IPS DF 4.7 (cell line): Measurements from ENCODE around the gene DOCK11.
"Not testable (repeated sequence)": the region's sequence is repeated elsewhere in the genome, so short reads cannot be mapped to it uniquely, and the experiment has no call there.

ENCODE experiments used
- DNase-seq: peaks from one replicate; pipeline ENCODE4 v3.0.0-alpha.2; 2013; ENCODE audit warnings: low spot score; ENCODE audit errors: extremely low read depth

DOCK11 gene

DNA sequence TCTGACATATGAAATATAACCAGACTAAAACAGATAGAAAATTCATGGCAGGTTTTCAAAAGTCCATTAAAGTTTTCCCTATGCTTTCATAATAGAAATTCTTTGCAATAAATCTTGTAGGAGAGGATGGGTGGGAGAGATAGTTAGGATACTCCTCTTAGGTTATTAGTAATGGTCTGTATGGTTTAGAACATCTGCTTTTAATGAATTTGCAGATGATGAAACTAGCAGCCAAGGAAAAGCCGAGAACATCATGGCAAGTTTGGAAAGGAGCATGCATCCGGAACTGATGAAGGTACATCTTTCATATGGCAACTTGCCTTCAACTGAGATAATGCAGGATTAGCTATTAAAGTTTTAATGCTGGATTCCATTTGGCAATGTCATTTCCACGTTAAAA lies 70.7 kb downstream of the DOCK11 start:
- no peak for DNase-seq

DNA sequence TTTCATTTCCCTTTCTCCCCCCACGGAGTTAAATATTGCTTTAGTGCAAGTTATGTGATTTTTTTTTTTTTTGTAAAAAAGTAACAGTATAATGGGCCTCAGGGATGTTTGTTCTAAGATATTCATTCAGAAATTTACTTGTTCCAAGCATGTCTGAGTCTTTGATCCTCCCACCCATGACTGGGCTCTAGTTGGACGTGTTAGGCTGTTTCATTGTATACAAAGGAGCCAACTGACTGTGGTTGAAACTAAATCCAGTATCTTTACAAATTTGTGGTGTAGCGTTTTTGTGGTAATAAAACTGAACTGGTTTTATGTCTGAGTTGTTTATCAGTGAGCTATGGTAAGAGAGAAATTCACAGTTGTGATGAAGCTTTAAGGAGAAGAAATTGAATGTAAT lies 74.1 kb downstream of the DOCK11 start:
- no peak for DNase-seq

DNA sequence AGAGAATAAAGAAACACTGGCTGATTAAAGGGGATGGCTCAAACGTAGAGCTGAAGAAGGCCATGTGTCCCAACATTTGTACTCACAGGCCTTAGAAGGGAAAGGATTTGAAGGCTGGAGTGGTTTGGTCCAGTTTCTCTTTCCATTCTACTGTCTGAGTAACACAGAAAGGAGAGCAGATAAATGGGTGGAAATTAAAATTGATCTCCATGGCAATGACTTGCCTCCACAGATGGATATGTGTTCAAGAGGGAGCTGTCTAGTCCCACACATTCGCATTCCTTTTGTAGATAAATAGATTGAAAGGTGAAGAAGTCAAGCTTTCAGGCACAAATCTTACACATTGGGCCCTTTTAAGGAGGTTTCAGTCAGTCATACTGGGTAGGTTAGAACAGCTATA lies 74.6 kb downstream of the DOCK11 start:
- no peak for DNase-seq

DNA sequence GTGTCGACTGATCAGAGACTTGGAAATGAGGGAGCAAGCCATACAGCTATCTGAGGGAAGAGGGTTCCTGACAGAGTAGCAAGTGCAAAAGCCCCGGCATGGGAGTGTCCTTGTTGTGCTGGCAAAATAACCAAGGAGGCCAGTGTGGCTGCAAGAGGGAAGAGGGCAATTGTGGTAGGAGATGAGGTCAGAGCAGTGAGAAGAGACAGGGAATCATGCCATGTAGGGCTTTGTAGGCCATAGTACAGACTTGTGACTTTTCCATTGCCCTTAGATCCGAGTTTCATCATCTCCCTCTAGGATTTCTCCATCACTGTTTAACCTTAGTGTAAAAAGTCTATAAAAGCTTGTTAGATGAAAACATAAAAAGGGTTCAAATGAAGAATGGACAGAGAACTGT lies 76.2 kb downstream of the DOCK11 start:
- DNase-seq = no peak

DNA sequence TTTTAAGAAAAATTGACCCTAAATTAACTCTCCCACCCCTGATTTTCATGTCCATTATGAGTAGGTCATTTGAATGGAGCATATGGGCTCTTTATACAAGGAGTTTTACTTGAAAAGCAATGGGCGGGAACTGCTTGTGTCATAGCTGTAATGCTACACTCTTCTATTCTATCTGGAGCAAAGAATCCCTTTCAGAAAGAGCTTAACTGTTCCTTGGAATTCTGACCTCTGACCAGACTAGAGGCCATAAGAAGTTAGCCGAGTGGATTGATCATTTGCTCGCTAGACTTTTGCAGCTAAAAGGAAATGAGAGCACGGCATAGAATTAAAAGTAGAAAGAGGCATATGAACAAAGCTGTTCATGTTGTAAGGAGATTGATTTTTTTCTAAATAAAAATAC lies 79.1 kb downstream of the DOCK11 start:
- DNase-seq = no peak

DNA sequence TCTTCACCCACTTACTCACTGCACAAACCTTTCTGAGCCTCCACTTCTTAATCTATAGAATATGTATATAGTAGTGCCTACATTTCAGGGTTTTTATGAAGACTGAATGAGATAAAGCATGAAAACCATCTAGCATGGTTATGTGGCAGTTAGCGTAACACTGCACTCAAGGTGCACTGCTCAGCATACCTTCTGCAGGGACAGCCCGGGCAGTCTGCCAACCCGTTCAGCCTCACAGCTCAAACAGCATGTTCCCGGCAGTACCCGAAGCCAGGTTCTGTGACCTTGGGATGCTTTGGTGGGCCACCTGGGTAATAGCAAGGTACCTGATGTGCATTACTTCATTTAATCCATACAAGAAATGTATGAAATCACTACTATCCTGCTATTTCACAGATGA lies 81.4 kb downstream of the DOCK11 start:
- no peak for DNase-seq

DNA sequence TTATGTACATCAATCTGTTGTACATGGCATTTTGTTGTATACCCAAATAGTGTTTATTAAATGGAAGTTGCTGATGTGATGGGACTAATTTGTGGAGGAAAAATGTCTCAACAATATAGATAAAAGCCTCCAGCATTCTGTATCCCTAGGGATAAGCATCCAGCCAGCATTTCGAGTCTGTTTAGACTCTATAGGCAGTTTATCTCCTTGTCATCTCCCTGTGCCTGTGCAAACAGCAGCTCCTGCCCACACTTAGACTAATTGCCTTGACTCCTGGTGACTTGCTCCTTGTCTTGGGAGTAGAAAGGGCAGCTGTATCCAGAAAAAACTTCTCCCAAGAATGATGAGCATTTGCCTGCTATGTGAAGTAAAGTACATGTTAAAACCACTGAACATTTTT lies 83.8 kb downstream of the DOCK11 start:
- DNase-seq = no peak

DNA sequence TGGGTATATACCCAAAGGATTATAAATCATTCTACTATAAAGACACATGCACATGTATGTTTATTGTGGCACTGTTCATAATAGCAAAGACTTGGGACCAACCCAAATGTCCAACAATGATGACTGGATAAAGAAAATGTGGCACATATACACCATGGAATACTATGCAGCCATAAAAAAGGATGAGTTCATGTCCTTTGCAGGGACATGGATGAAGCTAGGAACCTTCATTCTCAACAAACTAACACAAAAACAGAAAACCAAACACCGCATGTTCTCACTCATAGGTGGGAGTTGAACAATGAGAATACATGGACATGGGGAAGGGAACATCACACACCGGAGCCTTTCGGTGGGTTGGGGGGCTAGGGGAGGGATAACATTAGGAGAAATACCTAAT lies 87.3 kb downstream of the DOCK11 start:
- not testable (repeated sequence) for DNase-seq

DNA sequence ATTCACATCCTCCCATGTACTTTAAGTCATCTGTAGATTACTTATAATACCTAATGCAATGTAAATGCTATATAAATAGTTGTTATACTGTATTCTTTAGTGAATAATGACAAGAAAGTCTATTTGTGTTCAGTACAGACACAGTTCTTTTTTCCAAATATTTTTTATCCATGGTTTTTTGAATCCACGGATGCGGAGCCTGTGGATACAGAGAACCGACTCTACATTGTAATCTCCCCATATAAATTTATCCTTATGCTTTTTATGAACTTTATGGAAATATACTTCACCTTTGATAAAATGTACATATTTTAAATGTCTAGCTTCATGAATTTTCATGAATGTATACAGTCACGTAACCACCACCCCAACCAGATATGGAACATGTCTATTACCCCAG lies 88.2 kb downstream of the DOCK11 start:
- no peak for DNase-seq

DNA sequence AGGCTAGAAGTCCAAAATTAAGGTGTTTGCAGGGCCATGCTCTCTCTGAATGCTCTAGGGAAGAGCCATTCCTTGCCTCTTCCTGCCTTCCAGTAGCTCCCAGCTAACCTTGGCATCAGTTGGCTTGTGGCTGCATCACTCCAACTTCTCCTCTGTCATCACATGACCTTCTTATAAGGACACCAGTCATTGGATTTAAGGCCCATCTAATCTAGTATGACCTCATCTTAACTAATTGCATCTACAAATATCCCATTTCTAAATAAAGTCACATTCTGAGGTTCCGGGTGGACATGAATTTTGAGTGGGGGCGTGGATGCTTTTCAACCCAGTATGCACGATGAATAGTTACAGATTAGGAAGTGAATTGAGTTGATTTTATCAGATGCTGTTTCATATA lies 89.7 kb downstream of the DOCK11 start:
- DNase-seq = no peak

DNA sequence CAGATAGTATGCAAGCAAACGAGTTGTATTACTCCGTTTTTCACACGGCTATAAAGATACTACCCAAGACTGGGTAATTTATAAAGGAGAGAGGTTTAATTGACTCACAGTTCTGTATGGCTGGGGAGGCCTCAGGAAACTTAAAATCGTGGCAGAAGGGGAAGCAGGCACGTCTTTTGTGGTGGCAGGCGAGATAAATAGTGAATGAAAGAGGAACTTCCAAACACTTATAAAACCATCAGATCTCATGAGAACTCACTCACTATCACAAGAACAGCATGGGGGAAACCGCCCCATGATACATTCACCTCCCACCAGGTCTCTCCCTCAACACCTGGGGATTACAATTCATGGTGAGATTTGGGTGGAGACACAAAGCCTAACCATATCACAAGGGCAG lies 90.6 kb downstream of the DOCK11 start:
- DNase-seq = not testable (repeated sequence)

DNA sequence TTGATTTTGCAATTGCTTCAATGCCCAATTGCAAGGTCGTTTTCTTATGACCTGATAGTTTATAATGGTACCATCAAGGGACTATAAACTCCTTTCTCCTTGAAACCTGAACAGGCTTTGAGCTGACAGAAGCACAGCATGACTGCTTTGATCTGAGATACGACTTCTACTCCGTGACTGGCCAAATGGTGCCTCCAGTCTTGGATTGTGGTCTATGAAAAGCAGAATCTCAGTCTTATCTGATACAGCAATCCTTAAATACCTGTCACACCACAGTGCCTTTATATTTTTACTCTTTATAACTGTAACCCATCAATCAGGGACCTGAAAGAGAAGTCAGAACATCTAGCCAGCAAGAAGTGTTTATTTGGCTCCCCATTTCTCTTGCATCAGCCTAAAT lies 93.1 kb downstream of the DOCK11 start:
- no peak for DNase-seq

DNA sequence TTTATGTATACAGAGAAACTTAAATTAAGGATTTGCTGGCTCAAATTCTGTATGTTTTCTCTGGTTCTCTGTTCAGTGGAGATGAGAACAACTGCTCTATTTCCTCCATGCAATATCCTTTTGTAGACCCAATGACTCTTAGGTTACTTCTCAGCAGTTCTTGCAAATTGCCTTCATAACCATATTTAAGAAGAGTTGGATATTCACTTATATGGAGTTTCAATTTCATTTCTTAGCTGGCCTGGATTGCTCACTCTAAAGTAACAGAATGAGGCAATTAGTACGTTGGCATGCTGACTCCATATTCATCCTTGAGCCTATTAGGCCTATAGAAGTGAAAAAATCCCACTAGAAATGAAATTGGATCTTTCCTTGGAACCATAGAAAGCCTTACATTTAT lies 93.6 kb downstream of the DOCK11 start:
- DNase-seq = no peak

DNA sequence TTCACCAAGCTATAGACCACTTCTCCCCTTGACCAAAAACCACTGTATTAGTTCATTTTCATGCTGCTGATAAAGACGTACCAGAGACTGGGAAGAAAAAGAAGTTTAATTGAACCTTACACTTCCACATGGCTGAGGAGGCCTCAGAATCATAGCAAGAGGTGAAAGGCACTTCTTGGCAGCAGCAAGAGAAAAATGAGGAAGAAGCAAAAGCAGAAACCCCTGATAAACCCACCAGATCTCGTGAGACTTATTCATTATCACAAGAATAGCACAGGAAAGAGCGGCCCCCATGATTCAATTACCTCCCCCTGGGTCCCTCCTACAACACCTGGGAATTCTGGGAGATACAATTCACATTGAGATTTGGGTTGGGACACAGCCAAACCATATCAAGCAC lies 97.8 kb downstream of the DOCK11 start:
- DNase-seq = no peak

DNA sequence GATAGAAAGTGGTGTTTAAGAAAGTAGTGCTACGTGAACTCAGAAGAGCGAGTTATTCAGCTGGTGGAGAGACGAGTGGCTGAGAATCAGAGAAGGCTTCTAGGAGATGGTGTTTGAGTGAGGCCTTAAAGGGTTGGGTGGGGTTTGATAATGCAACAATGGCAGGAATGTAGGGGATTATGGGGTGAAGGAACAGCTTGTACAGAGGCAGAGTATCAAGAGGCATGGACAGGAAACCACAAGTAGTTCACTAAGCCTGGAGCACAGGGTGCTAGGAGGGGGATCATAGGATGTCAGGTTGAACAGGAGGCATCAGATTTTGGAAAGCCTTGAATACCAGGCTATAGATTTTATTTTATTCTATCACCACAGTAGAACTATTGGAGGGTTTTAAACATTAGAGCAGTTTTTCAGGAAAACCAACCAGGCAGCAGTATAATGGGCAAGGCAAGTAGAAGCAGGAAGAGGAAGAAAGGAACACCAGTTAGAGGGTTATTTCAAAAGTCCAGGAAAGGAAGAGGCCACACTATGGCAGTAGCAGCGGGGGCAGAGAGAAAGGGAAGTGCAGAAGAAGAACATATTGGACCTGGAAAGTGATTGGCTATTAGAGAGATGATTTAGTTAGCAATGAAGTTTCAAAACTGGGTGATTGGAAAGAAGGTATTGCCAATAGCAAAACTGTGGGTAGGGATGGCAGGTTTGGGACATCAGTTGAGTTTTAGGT lies 99.2 kb downstream of the DOCK11 start:
- DNase-seq = no peak

DNA sequence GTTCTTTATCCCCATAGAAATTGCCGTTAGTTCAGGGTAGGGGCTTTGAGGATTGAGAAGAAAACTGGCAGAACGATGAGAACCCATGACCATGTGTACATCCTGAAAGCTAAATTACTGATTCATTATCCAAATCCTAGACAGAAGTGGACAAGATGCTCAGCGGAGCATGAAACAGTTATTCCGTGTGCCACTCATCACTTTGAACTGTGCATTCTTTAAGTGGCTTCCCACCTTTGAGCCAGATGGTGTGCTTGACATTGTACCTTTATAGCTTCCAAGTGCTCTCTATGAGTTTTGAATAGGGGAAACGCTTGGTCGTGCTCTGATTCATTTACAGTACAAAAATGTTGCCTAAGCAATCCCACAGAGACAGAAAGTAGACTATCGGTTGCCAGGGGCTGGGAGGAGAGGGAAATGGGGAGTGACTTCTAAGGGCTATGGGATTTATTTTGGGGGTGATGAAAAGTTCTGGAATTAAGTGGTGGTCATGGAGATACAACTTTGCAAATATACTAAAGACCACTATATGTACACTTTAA lies 100.0 kb downstream of the DOCK11 start:
- no peak for DNase-seq

DNA sequence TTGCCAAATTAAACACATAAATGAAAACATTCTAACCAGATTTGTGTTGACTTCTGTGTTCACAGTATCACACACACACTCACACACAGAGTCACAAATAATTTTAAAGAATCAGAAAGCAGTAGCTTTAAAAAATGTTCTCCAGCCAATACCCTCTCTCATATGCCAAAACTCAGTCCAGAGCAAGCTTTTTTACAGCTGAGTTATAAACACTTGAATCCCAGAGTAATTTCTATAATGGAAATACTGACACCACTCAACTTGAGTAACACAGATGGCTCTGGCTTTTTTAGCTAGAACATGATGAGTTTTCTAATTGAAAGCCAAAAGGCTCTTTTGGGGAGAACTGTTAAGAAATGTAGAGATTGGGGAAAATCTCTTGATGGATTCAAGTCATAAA lies 100.8 kb downstream of the DOCK11 start:
- DNase-seq = no peak

DNA sequence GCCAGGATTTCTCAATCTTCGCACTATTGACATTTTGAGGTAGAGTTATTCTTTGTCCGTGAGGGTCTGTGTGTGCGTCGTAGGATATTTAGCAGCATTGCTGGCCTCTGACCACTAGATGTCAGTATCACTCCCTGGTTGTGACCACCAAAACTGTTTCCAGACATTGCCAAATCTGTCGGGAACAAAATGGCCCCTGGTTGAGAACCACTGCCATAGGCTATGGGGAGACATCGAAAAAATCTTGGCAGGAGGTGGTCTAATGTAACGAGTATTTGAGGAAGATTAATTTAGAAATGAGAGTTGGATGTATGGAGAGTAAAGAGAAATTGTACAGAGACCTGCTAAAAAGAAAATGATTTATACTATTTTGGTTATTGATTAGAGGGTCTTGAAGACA lies 108.4 kb downstream of the DOCK11 start:
- DNase-seq = peak; percentile 51

DNA sequence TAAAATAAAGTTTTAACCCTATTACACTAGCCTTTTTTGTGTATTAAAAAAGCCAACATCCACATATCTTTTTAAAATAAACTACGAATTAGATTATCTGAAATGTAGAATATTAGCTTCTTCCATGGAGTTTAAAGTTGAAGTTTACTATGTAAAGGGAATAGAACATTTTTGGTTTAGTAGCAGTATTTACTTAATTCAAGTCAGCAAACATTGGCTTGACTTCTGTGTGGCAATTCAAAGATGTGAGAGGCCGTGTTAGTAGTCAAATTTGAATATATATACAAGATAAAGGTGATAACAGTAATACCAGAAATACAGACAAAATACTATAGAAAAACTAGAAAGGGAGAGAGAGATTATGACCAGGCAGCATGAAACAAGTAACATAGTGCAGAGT lies 116.7 kb downstream of the DOCK11 start:
- DNase-seq = no peak

DNA sequence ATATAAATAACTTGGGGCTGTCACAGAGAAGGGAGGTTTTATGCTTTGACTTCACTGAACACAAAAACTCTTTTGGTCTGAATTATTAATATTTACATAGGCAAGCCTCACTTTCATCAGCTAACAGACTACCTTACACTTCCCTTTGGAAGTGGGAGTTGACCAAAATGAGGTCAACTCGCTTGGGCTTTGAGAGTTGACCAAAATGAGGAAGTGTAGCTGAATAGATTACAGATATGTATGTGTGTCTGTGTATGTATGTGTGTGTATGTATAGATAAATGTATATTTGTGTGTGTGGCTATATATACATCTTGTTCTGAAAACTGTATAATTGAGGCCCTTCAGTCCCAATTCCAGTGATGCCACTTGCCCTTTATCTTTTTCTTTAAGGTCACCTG lies 118.5 kb downstream of the DOCK11 start:
- DNase-seq = no peak

DNA sequence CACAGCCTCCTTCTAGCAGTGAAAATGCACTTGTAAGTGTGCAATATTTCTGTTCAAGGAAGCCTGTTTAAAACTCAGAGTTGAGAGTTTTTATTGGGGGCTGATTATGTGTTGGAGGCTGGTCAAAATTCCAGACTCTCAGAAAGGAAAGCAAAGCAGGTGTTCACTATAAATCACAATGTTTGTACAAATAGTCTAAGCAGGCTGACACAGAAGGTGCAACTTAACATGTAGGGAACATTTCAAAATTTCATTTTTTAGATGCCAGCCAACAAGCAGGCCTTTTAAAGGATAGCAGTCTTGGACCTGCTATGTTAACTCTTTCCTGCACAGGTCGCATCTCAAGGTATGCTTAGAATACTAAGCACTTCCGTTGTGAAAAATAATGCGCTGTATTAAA lies 119.5 kb downstream of the DOCK11 start:
- DNase-seq = no peak

DNA sequence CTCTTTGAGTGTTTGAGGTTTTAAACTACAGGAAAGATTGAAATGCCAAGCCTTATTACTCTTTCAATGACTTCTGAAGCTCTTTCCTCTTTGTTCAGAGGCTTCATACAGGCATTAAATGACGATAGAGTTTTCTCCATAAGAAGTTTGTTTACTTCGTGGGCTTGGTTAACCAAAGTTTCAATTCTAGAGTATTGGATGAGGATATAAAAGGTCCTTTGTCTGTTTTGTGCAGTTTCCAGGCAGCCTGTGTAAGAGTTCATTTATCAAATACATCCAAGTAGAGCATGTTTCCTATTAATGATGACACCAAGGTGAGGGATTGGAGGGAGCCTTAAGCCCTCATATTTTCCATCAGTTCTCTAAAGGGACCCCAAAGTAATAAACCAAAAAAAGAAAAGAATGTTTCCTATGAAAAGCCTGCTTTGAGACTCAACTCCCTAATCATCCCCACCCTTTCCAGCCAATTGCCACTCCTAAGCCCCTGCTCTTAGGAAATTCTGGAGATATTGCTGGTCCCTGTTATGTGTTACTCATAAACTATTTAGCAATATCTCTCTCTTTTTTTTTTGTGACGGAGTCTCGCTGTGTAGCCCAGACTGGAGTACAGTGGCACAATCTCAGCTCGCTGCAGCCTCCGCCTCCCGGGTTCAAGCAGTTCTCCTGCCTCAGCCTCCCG lies 125.6 kb downstream of the DOCK11 start:
- DNase-seq = no peak

DNA sequence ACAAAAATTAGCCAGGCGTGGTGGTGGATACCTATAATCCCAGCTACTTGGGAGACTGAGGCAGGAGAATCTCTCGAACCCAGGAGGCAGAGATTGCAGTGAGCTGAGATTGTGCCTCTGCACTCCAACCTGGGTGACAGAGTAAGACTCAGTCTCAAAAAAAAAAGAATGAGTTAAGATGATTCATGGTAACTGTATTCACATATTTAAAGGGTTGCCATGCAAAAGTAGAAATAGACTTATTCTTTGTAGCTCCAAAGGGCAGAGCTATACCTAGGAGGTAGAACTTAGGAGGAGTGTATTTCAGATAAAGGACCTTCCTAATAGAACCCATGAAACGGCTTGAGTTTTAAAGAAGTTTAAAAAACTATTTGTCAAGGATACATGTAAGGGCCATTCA lies 127.4 kb downstream of the DOCK11 start:
- no peak for DNase-seq
